Measurements from ENCODE around the gene SLC5A6.
"Not testable (repeated sequence)": the region's sequence is repeated elsewhere in the genome, so short reads cannot be mapped to it uniquely, and the experiment has no call there.

Gene SLC5A6

DNA sequence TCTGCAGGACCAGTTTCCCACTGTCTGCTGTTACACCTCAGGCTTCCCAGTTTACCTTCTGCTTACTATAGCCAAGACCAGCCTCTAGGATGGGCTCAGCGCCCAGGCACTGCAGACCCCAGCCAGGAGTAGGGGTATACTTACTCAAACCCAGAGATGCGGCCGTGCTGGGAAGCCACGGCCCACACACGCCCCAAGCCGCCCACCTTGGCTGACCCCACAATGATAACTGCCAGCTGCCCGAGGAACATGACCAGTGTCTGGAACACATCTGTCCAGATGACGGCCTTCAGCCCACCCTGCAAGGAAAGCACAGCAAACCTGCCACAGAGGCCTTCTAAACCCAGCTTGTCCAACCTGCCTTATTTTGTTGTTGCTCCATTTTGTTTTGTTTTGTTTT, 6.9 kb downstream of the SLC5A6 start:
- no peak for DNase-seq (ENCODE audit: low read depth, low spot score)

DNA sequence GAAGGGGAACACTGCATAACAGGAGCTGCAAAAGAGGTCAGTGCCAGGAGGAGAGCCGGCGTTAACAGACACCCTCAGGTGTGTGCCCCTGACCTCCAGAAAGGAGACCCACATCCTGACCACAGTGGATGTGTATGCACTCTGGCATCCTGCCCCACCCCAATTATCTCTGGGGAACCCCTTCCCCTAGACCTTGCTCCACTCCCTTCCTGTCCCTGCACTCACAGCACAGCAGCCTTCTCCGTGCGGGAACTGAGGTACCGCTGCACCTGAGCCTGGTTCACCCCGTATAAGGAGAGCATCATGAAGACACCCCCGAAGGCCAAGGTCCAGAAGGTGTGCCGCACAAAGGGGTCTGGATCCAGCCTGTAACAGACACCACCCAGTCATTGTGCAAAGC, 7.5 kb downstream of the SLC5A6 start:
- no peak for DNase-seq (ENCODE audit: low read depth, low spot score)

DNA sequence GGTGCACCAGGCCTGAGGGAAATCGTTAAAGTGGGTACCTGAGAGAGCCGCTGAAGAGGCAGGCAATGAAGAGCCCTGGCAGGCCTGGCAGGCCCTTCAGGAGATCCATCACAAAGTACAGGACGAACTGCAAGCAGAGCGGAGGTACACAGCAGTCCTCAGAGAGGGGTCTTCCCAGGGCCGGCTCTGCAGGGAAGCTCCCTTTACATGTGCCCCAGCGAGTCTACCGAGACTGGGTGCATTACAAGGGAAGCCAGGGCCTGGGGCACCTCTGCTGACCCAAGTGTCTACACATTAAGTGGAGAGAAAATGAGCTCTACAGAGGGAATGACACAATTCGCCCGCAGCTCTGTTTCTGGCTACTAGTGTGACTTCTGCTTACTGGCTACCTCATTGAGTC, 8.3 kb downstream of the SLC5A6 start:
- no peak for DNase-seq (ENCODE audit: low read depth, low spot score)

DNA sequence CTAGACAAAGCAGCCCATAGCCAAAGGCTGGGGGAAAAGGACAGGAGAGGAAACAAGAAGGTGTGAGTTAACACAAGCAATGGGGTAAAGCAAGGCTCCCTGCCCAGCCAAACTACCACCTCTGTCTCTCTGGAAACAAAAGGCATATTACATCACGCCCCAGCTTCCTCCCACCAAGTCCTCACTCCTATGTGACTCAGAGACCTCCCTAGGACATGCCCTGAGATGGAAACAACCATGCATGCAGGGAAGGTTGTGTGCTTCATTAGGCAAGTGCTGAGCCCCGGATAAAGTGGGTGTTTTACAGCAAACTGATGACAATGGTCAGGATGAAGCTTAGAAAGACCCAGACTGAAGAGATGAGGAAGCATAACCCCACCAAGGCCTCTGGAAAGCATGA, 9.2 kb downstream of the SLC5A6 start:
- peak; percentile 48 for DNase-seq (ENCODE audit: low read depth, low spot score)

DNA sequence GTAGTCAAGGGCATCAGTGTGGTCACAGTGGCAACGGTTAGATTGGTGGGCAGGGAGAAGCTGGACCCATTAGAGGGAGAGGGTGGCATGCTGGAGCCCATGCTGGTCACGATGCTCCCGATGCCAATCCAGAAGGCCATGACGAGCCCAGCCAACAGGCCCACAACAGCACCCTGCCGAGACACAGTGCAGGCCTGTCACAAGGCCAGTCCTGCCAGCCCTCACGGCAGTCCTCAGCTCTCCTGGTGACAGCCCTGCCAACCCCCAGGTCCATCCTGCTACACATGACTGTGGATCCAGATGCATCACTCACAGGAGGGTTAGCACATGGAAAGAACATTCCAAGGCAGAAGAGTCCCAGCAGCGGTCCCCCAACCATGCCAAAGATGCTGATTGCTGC, 10.4 kb downstream of the SLC5A6 start:
- no peak for DNase-seq (ENCODE audit: low read depth, low spot score)

DNA sequence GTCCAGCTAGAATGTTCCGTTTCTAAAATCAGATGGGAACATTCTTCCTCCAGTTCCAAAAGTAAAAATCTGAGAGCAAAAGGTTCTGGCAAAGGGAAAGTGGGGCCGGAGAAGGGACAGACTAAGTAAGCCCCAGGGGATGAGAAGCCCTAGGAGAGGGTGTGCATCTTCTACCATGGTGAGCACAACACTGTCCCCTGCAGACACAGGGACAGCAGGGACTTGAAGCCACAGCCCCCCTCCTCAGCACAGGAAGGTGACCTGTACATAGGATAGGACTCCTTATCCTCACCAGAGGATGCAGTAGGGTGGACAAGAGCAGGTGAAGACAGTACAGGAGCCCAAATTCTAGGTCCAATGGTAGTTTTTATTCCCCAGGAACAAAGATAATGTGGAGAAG, 12.8 kb downstream of the SLC5A6 start:
- no peak for DNase-seq (ENCODE audit: low read depth, low spot score)

DNA sequence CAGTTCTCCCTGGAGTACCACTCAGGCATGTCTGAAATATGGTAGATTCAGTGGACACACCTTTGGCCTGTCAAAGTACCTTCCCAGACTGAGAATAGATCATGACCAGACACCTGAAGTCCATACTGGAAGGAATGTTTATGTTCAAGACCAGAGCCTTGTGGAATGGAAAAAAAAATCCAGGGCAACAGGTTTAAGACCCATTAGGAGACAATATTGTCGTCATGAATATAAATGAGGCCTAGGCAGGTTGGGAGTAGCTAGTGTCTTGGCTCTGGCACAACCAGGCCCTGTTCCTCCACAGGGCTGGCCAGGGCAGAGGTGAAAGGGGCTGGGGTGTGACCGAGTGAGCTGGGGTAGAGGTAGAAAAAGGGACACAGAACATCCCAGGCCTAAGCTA, 13.4 kb downstream of the SLC5A6 start:
- DNase-seq (ENCODE audit: low read depth, low spot score) = no peak

DNA sequence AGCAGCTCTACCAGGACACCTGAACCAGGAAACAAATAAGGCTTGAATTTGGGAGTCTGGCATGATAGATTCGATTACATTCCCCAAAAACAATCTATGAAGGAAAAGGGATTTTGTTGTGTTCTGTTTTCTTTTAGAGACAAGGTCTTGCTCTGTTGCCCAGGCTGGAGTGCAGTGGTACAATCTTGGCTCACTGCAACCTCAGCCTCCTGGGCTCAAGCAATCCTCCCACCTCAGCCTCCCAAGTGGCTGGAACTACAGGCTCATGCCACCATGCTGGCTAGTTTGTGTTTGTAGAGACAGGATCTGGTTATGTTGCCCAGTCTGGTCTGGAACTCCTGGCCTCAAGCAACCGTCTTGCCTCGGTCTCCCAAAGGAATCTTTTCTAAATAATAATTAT, 14.0 kb downstream of the SLC5A6 start:
- not testable (repeated sequence) for DNase-seq (ENCODE audit: low read depth, low spot score)

DNA sequence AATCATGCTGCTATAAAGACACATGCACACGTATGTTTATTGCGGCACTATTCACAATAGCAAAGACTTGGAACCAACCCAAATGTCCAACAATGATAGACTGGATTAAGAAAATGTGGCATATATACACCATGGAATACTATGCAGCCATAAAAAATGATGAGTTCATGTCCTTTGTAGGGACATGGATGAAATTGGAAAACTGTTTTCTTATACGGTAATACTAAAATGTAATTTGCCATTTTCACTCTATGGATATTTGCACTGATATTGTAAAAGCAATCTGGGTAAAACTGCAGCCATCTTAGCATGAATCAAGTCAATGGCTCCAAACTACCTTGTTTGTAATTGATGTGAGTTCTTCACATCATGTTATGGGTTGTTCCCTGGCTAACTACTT, 16.3 kb downstream of the SLC5A6 start:
- not testable (repeated sequence) for DNase-seq (ENCODE audit: low read depth, low spot score)

DNA sequence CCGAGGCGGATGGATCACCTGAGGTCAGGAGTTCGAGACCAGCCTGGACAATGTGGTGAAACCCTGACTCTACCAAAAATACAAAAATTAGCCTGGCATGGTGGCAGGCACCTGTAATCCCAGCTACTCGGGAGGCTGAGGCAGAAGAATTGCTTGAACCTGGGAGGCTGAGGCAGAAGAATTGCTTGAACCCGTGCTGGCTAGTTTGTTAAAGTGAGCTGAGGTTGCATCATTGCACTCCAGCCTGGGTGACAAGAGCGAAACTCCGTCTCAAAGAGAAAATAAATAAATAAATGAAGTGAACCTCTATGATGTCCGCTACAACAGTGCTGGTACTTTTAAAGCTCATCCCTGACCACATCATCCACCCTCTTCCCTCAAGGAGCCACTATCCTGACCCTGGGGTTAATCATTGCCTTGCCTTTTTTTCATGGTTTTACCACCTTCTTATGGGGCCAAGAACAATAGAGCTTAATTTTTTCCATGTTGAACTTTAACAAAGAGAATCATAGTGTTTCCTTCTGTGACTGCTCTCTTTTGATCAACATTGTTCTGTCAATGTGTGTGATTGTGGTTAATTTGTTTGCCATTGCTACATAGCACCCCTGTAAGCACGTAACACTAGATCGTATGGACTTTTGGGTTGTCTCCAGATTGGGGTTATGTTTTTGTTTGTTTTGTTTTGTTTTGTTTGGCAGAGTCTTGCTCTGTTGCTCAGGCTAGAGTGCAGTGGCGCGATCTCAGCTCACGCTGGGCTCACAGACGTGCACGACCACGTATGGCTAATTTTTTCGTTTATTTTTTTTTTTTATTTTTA, 17.3 kb downstream of the SLC5A6 start:
- DNase-seq (ENCODE audit: low read depth, low spot score) = no peak

DNA sequence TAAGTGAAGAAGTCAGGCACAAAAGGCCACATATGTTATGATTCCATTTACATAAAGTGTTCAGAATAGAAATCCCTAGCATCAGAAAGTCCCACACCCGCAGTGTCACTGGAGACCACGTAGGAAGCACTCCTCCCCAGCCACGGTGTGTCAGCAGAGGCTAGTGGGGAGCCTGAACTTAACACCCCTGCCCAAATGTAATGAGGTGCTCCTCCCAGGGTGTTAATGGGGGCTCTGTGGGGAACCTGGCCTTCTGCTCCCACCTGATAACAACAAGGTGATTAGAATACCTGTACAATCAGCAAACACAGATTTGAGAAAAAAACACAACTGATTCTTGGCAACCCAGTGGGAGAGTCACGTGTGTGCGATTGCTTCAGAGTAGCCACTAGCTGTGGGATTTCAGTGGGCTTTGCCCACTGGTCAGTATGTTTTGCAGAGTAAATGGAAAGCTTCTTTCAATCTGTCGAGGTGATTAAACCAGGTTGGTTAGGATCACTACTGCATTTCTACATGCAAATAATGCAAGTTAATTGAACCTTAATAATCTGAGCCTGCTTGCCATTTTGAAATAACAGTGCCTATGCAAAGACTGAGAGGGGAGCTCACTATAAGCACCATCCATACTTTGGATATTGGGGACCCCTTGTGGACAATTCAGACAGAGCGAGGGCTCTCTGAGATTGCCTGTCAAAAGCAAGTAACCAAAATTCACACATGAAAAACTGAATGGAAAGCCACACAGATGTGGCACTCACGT, 20.8 kb downstream of the SLC5A6 start:
- DNase-seq (ENCODE audit: low read depth, low spot score) = peak; percentile 66

DNA sequence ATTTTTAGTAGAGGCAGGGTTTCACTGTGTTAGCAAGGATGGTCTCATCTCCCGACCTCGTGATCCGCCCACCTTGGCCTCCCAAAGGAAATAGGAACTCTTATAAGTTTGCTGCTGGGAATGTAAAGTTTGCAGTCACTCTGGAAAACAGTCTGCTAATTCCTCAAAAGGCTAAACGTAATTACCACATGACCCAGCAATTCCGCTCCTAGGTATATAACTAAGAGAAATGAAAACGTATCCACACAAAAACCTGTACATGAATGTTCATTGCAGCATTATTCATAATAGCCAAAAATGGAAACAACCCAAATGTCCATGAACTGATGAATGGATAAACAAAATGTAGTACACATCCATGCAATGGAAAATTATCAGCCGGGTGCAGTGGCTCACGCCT, 22.1 kb downstream of the SLC5A6 start:
- DNase-seq (ENCODE audit: low read depth, low spot score) = no peak

DNA sequence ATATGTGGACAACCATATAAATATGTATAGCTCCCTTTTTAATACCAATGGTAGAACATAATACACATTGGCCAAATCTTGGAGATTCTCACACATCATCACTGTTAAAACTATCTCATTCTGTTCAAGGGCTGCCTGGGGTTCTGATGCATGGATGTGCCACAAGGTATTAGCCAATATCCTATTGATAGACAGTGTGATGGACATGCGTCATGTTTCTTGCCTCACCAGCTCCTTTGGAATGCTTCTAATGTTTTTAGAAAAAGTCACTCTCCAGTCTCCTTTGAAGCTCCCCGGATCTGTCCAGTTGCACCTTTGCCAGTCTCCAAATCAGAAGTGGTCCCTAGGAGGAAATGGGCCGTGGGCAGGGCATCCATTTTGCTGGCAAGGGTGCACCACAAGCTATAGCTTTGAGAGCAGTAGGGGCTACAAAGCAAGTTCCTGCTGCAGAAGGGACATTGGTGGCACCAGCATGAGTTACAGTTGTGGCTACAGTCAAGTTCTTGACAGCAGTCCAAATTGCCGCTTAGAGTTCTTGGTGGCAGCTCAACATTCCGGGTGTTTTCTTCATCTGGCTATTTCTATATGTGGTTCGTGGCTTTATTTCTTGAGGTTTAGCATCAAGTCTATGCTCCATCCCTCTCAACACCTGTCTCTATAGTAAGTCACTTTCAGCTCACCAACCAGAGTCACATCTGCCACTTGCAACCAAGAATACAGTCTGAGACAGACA, 25.3 kb downstream of the SLC5A6 start:
- no peak for DNase-seq (ENCODE audit: low read depth, low spot score)

DNA sequence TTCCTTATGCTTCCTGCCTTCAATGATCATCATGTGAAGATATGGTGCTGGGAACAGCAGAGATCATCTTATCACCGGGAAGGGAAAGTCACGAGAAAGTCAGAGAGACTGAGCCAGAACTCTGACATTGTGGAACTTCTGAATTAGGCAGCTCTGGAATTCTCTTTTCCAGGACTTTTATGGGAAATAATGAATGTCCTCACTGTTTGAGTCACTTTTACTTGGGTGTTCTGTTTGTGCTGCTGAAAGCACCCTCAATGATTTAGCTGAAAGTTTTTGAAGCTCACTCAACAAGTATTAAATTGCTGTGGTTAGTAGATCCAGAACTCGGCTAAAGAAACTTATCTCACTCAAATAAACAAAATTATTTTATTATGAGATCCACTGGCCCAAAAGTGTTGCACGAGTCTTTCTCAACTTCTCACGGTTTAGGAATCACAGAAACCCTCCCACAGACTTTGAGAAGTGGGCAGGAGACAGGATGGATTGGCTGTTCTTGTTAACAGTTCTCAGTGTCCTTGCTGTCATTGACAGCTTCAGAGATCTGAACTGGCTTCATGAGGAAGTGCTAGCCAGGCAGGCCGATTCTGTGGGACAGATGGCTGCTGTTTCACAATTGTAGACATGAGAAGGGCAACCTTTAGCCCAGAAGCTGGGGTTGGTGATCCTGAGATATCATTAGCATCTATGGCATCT, 26.6 kb downstream of the SLC5A6 start:
- DNase-seq (ENCODE audit: low read depth, low spot score) = no peak

DNA sequence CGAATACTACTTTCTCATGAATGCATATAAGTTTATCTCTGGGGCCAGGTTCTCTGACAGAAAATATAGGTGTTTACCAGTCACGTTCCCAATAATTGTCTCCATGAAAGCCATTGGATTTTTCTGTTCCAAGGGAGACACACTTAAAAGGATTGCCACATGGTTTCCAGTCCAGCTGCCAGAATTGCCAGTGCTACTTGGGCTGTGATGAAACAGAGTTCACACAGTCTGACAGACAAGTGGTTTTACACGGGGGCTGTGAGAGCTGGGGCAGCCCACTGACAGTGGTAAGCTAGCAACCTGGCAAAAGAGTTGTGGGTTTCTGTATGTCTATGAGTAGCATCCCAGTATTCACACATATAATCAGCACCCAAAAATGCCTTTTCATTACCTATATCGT, 28.0 kb downstream of the SLC5A6 start:
- DNase-seq (ENCODE audit: low read depth, low spot score) = no peak

DNA sequence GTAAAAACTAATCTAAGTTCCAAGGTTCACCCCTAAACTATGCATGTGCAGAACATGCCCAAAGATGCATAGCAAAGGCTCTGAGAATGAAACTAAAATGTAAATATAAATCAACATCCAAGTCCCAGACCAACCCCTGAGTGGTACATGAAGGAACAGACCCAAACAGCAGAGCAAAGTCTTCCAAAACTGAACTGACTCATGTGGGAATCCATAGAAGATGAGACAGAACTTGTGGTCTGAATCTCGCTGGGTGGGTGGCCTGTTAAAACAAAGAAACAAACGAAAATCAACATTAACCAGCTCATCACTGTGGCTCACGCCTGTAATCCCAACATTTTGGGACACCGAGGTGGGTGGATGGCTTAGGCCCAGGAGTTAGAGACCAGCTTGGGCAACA, 29.7 kb downstream of the SLC5A6 start:
- no peak for DNase-seq (ENCODE audit: low read depth, low spot score)

DNA sequence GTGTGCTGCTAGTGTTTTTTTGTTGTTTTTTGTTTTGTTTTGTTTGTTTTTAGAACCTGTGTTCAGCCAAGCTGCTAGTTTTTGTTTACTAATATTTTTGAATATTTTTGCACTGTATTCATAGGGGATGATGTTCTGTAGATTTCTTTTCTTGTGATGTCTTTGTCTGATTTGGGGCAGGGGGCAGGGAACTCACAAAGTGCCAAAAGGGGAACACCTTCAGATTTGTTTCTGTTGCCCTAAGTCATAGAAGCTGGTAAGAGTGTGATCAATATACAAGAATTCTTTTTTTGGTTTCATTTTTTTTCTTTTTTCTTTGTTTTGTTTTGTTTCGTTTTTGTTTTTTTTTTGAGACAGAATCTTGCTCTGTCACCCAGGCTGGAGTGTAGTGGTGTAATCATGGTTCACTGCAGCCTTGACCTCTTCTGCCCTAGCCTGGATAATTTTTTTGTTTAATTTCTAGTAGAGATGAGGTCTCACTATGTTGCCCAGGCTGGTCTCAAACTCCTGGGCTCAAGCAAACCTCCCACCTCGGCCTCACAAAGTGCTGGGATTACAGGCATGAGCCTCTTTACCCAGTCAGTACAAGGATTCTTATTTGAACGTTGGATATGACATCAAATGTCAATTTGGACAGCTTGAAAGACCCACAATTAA, 32.6 kb downstream of the SLC5A6 start:
- no peak for DNase-seq (ENCODE audit: low read depth, low spot score)

DNA sequence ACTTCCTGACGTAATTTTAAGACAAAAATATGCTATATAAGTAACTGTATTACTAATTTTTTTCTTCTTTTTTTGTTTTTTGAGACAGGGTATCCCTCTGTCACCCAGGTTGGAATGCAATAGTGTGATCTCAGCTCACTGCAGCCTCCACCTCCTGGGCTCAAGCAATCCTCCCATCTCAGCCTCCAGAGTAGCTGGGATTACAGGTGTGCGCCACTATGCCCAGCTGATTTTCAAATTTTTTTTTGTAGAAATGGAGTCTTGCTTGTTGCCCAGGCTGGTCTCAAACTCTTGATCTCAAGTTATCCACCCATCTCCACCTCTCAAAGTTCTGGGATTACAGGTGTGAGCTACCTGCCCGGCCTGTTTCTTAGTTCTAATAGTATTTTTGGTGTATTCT, 33.6 kb downstream of the SLC5A6 start:
- DNase-seq (ENCODE audit: low read depth, low spot score) = no peak

DNA sequence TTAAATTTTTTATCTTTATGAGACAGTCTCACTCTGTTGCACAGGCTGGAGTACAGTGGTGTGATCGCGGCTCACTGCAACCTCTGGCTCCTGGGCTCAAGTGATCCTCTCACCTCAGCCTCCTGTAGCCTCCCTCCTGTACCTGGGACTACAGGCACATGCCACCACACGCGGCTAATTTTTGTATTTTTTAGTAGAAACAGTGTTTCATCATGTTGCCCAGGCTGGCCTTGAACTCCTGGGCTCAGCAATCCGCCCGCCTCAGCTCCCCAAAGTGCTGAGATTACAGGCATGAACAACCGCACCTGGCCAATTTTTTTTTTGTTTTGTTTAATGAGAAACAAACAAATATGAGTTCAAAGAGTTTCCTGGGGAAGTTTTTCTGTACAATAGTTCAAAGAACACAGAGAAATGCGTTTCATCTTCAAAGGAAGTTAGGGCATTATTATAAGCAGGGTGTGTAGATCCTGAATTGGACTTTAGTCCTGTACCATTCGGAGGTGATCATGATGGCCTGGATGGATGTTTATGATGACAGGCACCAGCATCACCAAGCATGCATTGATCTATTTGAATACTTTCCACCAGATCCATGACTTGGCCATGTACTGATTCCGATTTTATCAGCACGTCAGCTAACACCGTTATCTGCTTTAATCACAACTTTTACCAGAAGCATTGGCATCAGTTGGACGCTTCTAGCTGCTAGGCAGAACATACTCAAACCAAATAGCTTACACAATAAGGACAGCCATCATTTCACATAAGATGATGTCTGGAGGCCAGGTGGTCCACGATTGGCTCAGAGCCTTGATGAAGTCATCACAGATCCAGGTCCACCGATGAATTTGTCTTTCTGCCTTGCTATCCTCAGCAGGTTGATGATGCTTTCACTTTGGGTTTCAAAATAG, 34.4 kb downstream of the SLC5A6 start:
- DNase-seq (ENCODE audit: low read depth, low spot score) = no peak

DNA sequence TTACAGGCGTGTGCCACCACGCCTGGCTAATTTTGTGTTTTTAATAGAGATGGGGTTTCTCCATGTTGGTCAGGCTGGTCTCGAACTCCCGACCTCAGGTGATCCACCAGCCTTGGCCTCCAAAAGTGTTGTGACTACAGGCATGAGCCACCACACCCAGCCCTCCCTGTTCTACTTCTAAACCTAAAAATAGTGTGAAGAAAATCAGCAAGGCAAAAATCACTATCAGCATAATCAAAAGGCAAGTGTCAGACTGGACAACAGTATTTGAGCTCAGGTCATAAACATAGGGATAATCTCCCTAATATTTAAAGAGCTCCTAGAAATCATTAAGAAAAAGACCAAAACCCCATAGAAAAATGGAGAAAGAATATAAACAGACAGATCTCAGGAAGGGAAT, 36.3 kb downstream of the SLC5A6 start:
- DNase-seq (ENCODE audit: low read depth, low spot score) = not testable (repeated sequence)
